GM19468 (cell line): ENCODE data around the gene RNF144B.
"Not testable (repeated sequence)": the region's sequence is repeated elsewhere in the genome, so short reads cannot be mapped to it uniquely, and the experiment has no call there.

Experiments used
- ATAC-seq: cut with Tn5 transposase; IDR thresholded peaks from one replicate; pipeline ENCODE4 v1.9.1; 2021; ENCODE audit warnings: mild to moderate bottlenecking, moderate library complexity, moderate number of reproducible peaks; ENCODE audit not compliant: unreplicated experiment; ENCODE audit errors: extremely low read depth

The RNF144B gene

DNA sequence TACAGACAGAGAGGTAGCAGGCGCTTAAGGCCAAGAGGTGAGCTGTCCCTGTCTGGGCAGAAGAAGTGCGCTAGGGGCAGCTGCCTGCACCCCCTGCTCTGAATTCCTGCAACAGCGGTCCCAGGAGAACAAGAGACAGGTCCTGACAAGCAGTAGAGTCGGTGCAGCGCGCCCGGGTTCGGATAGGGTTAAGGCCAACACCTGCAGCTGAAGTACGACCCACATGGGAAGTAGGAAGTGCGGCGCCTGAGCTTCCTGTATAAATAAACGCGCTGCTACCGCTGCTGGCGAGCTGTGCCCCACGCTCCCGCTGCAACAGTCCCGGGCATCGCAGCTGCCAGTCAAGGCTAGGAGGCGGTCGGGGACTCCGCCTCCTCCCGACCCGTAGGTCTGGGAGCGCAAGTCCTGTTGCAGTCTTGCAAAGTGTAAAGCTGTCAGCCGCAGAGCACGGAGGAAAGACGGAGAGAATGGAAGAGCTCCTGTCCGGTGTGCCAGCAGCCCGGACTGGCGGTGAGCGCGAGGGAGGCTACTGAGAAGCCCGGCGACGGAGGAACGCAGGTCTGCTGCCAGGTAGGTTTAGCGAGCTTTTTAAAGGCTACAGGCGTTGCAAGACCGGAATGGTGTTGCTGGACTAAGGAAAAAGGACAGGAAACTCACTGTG, at the start of gene RNF144B:
Gene RNF144B (plus strand): TSS at position 290 of the 661 bp plus-strand sequence. CDS start 12,185 bp downstream, outside the sequence.
- peak; percentile 62 for ATAC-seq

GRCh38 chr6:18339599-18339998, 47.6 kb upstream of the RNF144B start:
- ATAC-seq: no peak

- no peak for ATAC-seq
These were observed 46.2 kb upstream of the RNF144B start for GRCh38 chr6:18340781-18341551.

GRCh38 chr6:18342223-18342622, 44.9 kb upstream of the RNF144B start:
- ATAC-seq: no peak

DNA sequence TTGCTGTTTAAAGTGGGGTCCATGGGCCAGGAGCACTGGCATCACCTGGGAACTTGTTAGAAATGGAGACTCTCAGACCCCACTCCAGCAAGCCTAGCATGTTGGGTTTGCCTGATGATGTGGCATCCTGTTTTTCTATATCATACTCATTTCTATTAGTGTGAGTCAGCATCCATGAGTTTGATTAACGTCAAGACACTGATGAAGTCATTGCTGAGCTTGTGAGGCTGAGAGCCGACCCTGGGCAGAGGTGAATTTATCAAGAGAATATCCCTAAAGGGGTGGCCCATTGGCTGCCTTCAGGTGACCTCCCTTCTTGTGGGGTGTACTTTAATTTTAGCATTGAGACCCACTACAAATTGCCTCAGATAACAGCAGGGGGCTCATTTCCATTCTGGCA, 43.4 kb upstream of the RNF144B start:
- no peak for ATAC-seq

- ATAC-seq: no peak
These were observed 40.1 kb upstream of the RNF144B start for GRCh38 chr6:18347021-18347577.

DNA sequence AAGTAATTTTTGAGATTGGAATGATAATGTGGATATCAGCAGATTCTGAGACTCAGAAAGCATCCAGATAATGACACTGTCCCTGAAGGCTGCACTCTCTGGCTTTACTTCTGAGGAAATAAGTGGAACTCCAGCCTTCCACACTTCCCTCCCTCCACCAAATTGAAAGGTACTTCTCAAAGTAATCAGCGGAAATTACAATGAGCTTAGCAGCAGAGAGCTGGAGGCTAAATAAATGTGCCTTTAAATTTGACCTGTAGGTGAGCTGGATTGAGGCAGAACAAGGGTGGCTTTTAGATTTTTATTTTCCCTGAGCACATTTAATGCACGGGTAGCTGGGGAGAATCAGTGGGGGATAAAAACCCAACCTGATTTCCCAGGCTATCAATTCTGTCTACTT, 39.3 kb upstream of the RNF144B start:
- no peak for ATAC-seq

- no peak for ATAC-seq
These were observed 37.8 kb upstream of the RNF144B start for GRCh38 chr6:18349386-18349785.

DNA sequence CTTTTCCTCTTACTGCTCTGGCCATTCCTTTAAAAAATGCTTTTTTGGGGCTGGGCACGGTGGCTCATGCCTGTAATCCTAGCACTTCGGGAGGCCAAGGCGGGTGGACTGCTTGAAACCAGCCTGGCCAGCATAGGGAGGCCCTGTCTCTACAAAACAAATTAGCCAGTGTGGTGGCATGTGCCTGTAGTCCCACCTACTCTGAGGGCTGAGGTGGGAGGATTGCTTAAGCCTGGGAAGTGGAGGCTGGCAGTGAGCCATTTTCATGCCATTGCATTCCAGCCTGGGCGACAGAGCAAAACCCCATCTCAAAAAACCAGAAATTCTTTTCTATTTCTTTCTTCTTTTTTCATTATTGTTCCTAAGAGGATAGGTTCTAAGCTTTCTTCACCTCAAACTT, 36.9 kb upstream of the RNF144B start:
- no peak for ATAC-seq

DNA sequence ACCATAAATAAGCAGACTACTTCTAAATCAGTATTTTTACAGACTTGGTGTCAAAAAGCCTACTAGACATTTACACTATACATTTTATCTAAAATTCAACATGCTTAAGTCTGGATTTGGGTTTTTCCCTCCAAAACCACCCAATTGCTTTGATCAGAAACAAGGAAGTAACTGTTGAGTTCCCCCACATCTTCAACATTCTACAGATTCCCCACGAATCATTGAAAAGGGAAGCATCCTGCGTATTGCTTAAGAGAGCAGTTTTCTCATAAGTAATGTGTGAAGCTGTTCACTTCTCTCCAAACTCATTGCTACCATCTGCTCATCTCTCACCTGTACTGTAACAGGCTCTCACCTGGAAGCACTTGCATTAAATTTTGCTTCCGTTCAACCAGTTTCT, 36.4 kb upstream of the RNF144B start:
- ATAC-seq: no peak

- ATAC-seq: no peak
These were observed 35.1 kb upstream of the RNF144B start for GRCh38 chr6:18352001-18352400.

DNA sequence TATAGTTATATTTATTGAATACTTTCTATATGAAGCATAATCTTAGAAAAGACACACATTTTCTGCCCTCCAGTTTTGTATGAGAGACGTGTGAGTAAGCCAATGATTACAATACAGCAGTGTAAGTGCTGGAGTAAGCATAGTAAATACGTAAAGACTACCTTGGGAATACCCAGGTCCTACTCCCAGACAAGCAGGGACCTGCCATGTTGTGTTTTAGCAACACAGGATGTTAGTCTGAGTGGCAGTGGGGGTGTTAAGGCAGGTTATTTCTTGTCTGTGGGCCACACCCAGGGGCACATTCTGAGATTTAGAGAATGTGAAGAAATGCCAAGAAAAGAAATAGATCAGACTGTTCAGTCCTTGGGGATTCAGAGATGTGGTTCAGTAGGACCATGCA, 34.3 kb upstream of the RNF144B start:
- no peak for ATAC-seq

DNA sequence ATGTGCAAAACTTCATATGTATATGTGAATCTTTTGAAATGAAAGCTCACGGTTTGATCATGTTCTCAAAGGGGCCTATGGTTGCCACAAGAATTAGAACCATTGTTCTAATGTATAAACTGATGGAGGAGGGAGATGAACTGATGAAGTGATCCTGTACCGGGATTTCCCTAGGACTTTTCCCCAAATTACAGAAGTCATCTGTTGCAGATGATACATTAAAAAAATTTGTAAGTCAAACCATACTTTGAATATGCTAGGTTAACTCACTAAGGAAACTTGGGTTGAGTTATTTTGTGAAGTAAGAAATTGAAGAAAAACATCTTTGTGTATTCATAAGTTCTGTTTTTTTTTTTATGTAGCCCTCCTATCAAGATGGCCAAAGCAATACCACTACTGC, 33.9 kb upstream of the RNF144B start:
- ATAC-seq: no peak

- ATAC-seq: not testable (repeated sequence)
These were observed 29.6 kb upstream of the RNF144B start for GRCh38 chr6:18357546-18357945.

- ATAC-seq: peak; percentile 72
These were observed 27.8 kb upstream of the RNF144B start for GRCh38 chr6:18359237-18359885.

GRCh38 chr6:18360188-18360587, 27.0 kb upstream of the RNF144B start:
- ATAC-seq: no peak

DNA sequence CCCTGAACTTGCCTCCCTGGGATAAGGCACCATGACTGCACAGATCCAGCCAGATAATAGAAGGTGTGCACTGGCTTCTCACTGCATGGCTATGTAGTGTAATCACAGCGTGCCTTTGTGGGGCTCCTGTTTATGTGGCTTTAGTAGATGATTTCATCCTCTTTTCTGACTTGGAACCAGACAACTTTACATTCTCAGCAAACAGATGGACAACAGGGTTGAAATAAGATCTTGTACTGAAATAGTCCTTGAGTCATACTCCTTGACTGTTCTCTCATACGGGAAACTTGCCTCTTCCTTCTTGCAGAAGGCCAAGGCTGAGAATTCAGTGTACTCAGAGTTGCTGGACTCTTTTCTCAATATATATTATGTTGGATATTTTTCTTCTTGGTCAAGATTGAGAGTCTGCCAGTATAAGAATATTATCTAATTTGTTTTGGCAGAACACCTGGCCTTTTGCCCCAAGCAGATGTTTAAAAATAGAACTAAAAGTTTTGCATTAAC, 25.0 kb upstream of the RNF144B start:
- ATAC-seq: no peak

DNA sequence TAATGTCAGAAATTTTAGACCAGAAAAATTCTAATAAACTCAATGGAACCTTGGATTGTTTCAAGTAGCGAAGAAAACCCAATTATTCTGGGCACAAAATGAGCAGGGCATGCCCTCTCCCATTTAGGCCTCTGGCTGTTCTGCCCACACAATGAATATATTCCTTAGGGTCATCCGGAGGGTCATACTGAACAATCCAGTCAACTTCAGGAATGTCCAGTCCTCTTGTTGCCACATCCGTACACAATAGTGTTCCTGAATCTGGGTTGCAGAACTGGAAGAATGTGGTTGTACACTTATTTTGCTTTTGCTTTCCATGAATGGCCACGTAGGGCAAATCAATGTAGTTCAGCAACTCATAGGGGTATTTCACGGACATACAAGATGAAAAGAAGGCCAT, 23.4 kb upstream of the RNF144B start:
- no peak for ATAC-seq

- not testable (repeated sequence) for ATAC-seq
These were observed 22.6 kb upstream of the RNF144B start for GRCh38 chr6:18364561-18364960.

DNA sequence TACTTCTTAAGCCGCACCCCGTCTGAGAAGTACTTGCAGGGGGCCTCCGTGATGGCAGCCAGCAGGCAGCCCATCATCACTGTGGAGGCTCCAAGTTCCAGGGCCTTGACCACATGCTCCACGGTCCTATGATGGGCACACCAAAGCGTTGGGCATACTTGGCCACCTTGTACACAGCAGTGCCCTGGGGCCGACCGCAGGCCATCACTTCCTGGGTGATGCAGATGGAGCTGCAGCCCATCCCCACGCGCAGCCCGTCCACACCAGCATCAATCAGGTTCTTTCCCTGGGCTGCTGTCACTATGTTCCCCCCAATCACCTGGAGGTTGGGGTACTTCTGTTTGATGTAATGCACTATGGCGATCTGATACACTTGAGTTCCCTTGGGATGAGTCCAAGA, 19.8 kb upstream of the RNF144B start:
- ATAC-seq: no peak
